Prostate gland (tissue), 2 donors: Measurements from ENCODE around the gene ZNF317.

Source experiments
- POLR2A ChIP-seq: fragments of 450-650 bp; IDR thresholded peaks from one replicate; pipeline ENCODE4 v1.6.1; 2016; ENCODE audit warnings: antibody characterized with exemption, mild to moderate bottlenecking
- TF ChIP-seq, protein P1 (sequence below), 4 experiments: fragments of 200-600 bp in 2 of 4; fragments of 450-650 bp in 2 of 4; sonication (generic) in 2 of 4; IDR thresholded peaks; 1 replicate in 3 of 4; 2 replicates in 1 of 4; pipeline ENCODE4 v1.5.1; 2016 to 2019; ENCODE audit warnings: antibody characterized with exemption in 4 of 4, mild to moderate bottlenecking in 2 of 4, moderate library complexity in 2 of 4

DNA sequence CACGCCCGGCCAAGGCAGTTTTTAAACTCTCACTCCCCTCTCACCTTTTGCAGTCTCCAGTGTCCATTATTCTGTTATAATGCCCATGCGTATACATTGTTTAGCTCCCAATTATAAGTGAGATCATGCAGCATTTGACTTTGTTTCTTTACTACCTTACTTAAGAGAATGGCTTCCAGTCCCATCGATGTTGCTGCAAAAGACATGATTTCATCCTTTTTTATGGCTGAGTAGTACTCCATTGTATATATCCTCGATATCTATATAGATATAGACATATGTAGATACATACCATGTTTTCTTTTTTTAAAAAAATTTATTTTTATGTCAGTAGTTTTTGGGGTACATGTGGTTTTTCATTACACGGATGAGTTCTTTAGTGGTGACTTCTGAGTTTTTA lies 47.0 kb downstream of the ZNF317 start:
- TF ChIP-seq, protein P1, sequence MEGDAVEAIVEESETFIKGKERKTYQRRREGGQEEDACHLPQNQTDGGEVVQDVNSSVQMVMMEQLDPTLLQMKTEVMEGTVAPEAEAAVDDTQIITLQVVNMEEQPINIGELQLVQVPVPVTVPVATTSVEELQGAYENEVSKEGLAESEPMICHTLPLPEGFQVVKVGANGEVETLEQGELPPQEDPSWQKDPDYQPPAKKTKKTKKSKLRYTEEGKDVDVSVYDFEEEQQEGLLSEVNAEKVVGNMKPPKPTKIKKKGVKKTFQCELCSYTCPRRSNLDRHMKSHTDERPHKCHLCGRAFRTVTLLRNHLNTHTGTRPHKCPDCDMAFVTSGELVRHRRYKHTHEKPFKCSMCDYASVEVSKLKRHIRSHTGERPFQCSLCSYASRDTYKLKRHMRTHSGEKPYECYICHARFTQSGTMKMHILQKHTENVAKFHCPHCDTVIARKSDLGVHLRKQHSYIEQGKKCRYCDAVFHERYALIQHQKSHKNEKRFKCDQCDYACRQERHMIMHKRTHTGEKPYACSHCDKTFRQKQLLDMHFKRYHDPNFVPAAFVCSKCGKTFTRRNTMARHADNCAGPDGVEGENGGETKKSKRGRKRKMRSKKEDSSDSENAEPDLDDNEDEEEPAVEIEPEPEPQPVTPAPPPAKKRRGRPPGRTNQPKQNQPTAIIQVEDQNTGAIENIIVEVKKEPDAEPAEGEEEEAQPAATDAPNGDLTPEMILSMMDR (IDR thresholded peaks at IDR 0.05) = no peak
- no peak for TF ChIP-seq POLR2A
